H9 (cell line): ENCODE results near the gene PXDN. TPM values are rescaled to one million over a fixed set of nuclear protein-coding genes. Genes with fewer than 3 reads are reported as not detected.

Source experiments
- DNase-seq: peaks from one replicate; pipeline ENCODE4 v3.0.0-alpha.2; 2017
- H2AFZ ChIP-seq: one replicate; pipeline ENCODE4 v1.6.1; 2013; ENCODE audit warnings: mild to moderate bottlenecking, low read length, control low read depth, moderate library complexity
- H2AK5ac ChIP-seq: 2 replicates; pipeline ENCODE4 v1.6.1; 2013; ENCODE audit warnings: low read length, control low read depth, mixed read lengths; ENCODE audit not compliant: insufficient read length
- H2BK120ac ChIP-seq: one replicate; pipeline ENCODE4 v1.6.1; 2013; ENCODE audit warnings: low read depth, mild to moderate bottlenecking, low read length, control low read depth, inconsistent platforms; ENCODE audit not compliant: poor library complexity, severe bottlenecking
- H2BK12ac ChIP-seq: 2 replicates; pipeline ENCODE4 v1.6.1; 2013; ENCODE audit warnings: low read length, control low read depth, mixed read lengths, low read depth; ENCODE audit not compliant: insufficient read length
- H2BK15ac ChIP-seq: 2 replicates; pipeline ENCODE4 v1.6.1; 2013; ENCODE audit warnings: low read depth, low read length, control low read depth
- H2BK20ac ChIP-seq: one replicate; pipeline ENCODE4 v1.6.1; 2013; ENCODE audit warnings: low read depth, mild to moderate bottlenecking, low read length, control low read depth, inconsistent platforms; ENCODE audit not compliant: poor library complexity, severe bottlenecking
- H2BK5ac ChIP-seq: 2 replicates; pipeline ENCODE4 v1.6.1; 2013; ENCODE audit warnings: low read length, control low read depth, mixed read lengths; ENCODE audit not compliant: insufficient read length
- H3K14ac ChIP-seq: 2 replicates; pipeline ENCODE4 v1.6.1; 2013; ENCODE audit warnings: low read length, control low read depth; ENCODE audit not compliant: insufficient read depth
- H3K18ac ChIP-seq: 2 replicates; pipeline ENCODE4 v1.6.1; 2013; ENCODE audit warnings: low read depth, mild to moderate bottlenecking, mixed read lengths, low read length, control low read depth; ENCODE audit not compliant: insufficient read length
- H3K23ac ChIP-seq: 2 replicates; pipeline ENCODE4 v1.6.1; 2013; ENCODE audit warnings: low read length, control low read depth, mixed read lengths, low read depth; ENCODE audit not compliant: insufficient read length
- H3K23me2 ChIP-seq: 2 replicates; pipeline ENCODE4 v1.6.1; 2013; ENCODE audit warnings: low read depth, mild to moderate bottlenecking, mixed read lengths, low read length, control low read depth; ENCODE audit not compliant: insufficient read length, poor library complexity, severe bottlenecking
- H3K27ac ChIP-seq: 2 replicates; pipeline ENCODE4 v1.5.1; 2013; ENCODE audit warnings: low read length, control low read depth, mixed read lengths, low read depth; ENCODE audit not compliant: insufficient read length
- H3K27me3 ChIP-seq: 2 replicates; pipeline ENCODE4 v1.6.1; 2013; ENCODE audit warnings: low read length, control low read depth, inconsistent platforms; ENCODE audit not compliant: insufficient read depth
- H3K4ac ChIP-seq: 2 replicates; pipeline ENCODE4 v1.6.1; 2013; ENCODE audit warnings: low read depth, mild to moderate bottlenecking, control low read depth, inconsistent platforms, low read length, moderate library complexity
- H3K4me1 ChIP-seq: 2 replicates; pipeline ENCODE4 v1.6.1; 2013; ENCODE audit warnings: low read length, control low read depth, inconsistent platforms; ENCODE audit not compliant: insufficient read depth
- H3K4me2 ChIP-seq: 2 replicates; pipeline ENCODE4 v1.6.1; 2013; ENCODE audit warnings: low read length, control low read depth, mixed read lengths; ENCODE audit not compliant: insufficient read length, insufficient read depth
- H3K56ac ChIP-seq: 2 replicates; pipeline ENCODE4 v1.6.1; 2013; ENCODE audit warnings: low read depth, mild to moderate bottlenecking, mixed read lengths, low read length, control low read depth; ENCODE audit not compliant: insufficient read length
- H3K79me1 ChIP-seq: 2 replicates; pipeline ENCODE4 v1.6.1; 2013; ENCODE audit warnings: low read depth, mild to moderate bottlenecking, moderate library complexity, low read length, control low read depth, inconsistent platforms; ENCODE audit not compliant: insufficient read depth, poor library complexity, severe bottlenecking
- H3K79me2 ChIP-seq: 2 replicates; pipeline ENCODE4 v1.6.1; 2013; ENCODE audit warnings: low read length, control low read depth, inconsistent platforms; ENCODE audit not compliant: insufficient read depth
- H3K9ac ChIP-seq: 2 replicates; pipeline ENCODE4 v1.6.1; 2013; ENCODE audit warnings: low read length, control low read depth, mixed read lengths; ENCODE audit not compliant: insufficient read length; ENCODE audit errors: extremely low read depth
- H3K9me3 ChIP-seq: one replicate; pipeline ENCODE4 v1.6.1; 2013; ENCODE audit warnings: low read depth, low read length, inconsistent platforms; ENCODE audit not compliant: control insufficient read depth
- H3T11ph ChIP-seq: one replicate; pipeline ENCODE4 v1.6.1; 2013; ENCODE audit warnings: mild to moderate bottlenecking, low read length, control low read depth, inconsistent platforms
- H4K20me1 ChIP-seq: one replicate; pipeline ENCODE4 v1.6.1; 2013; ENCODE audit not compliant: control insufficient read depth, insufficient read length, insufficient read depth
- H4K5ac ChIP-seq: 2 replicates; pipeline ENCODE4 v1.6.1; 2013; ENCODE audit warnings: low read depth, mild to moderate bottlenecking, mixed read lengths, low read length, control low read depth; ENCODE audit not compliant: insufficient read length
- H4K8ac ChIP-seq: replicated peaks from 2 replicates; pipeline ENCODE4 v1.6.1; 2013; ENCODE audit warnings: low read length, control low read depth, mixed read lengths, low read depth; ENCODE audit not compliant: insufficient read length
- H4K91ac ChIP-seq: 2 replicates; pipeline ENCODE4 v1.6.1; 2013; ENCODE audit warnings: low read depth, mild to moderate bottlenecking, moderate library complexity, mixed read lengths, low read length, control low read depth; ENCODE audit not compliant: insufficient read length
- H3K27ac Mint-ChIP-seq, 3 experiments: 2 replicates in 2 of 3; 3 replicates in 1 of 3; pipeline ENCODE4 v1.8.0; 2020 to 2021; ENCODE audit warnings: mixed read lengths in 3 of 3, mild to moderate bottlenecking in 1 of 3, moderate library complexity in 1 of 3
- H3K27me3 Mint-ChIP-seq: 2 replicates; pipeline ENCODE4 v1.8.0; 2021; ENCODE audit warnings: low read depth, mild to moderate bottlenecking, moderate library complexity, mixed read lengths
- H3K36me3 Mint-ChIP-seq, 3 experiments: 2 replicates in 2 of 3; 3 replicates in 1 of 3; pipeline ENCODE4 v1.8.0; 2020 to 2021; ENCODE audit warnings: low read depth in 3 of 3, mixed read lengths in 3 of 3; ENCODE audit not compliant: insufficient read depth in 1 of 3
- H3K4me1 Mint-ChIP-seq, 2 experiments: 2 replicates each; pipeline ENCODE4 v1.8.0; 2020; ENCODE audit warnings: mixed read lengths in 2 of 2
- H3K4me3 Mint-ChIP-seq, 2 experiments: 2 replicates in 1 of 2; 3 replicates in 1 of 2; pipeline ENCODE4 v1.8.0; 2020 to 2021; ENCODE audit warnings: mild to moderate bottlenecking in 2 of 2, mixed read lengths in 2 of 2, moderate library complexity in 1 of 2
- H3K9me3 Mint-ChIP-seq, 2 experiments: 2 replicates in 1 of 2; 3 replicates in 1 of 2; pipeline ENCODE4 v1.8.0; 2020; ENCODE audit warnings: mild to moderate bottlenecking in 2 of 2, mixed read lengths in 2 of 2, moderate library complexity in 1 of 2
- CTCF ChIP-seq: fragments of 200-600 bp; sonication (generic); conservative IDR thresholded peaks from 3 replicates; pipeline ENCODE4 v1.8.0; 2021; ENCODE audit warnings: antibody characterized with exemption, mild to moderate bottlenecking
- WGBS: extraction: QIAGEN DNeasy Blood & Tissue Kit; methylation state at CpG from one replicate; pipeline ENCODE4 v1.1.7; 2013; ENCODE audit warnings: missing lambda C conversion rate, low lambda C conversion rate, mixed read lengths; ENCODE audit not compliant: insufficient read length; ENCODE audit errors: extremely low coverage; 5-methylcytosine and 5-hydroxymethylcytosine counted together
- total RNA-seq: library from RNA; stranded (reverse); gene quantifications from 2 replicates; pipeline ENCODE4 v1.2.1, GENCODE V29; 2021

The PXDN gene
- total RNA-seq, 1 experiment from 2014 or later, result 146 TPM

- Histone ChIP-seq H3T11ph (no peak overlapping the region), H3K56ac (no peak overlapping the region), H3K23me2 (no peaks in the 10 kb centered on the region), H2BK5ac (no peak overlapping the region), H2AFZ (no peak overlapping the region), H2BK20ac (no peak overlapping the region), H3K4me2 (no peak overlapping the region), H3K23ac (no peak overlapping the region), H3K9ac (no peak overlapping the region), H2BK120ac (no peak overlapping the region), H4K20me1 (peaks cover 3% of the 10 kb centered on the region), H3K4me1 (no peaks in the 10 kb centered on the region; the same call in 1 of the 2 replicates), H3K4ac (no peak overlapping the region), H2BK15ac (no peak overlapping the region), H4K5ac (no peak overlapping the region), H3K27ac (no peak overlapping the region), H2BK12ac (no peak overlapping the region), H3K18ac (no peak overlapping the region), H4K8ac (no peak overlapping the region), H3K79me2 (no peaks in the 10 kb centered on the region), H3K27me3 (no peaks in the 10 kb centered on the region), H3K79me1 (no peaks in the 10 kb centered on the region), H3K9me3 (no peaks in the 10 kb centered on the region), H3K14ac (no peak overlapping the region), H2AK5ac (no peak overlapping the region), H4K91ac (no peak overlapping the region)
- DNase-seq, result no peak
- WGBS, result no CpG with 5 or more reads among the region's 9 CpGs
- H3K27ac Mint-ChIP-seq, result no peak overlapping the region; a peak in 2 of 7 replicates
- H3K9me3 Mint-ChIP-seq, result no peaks in the 10 kb centered on the region
- H3K27me3 Mint-ChIP-seq, result no peaks in the 10 kb centered on the region
- TF ChIP-seq CTCF, result no peak
- no peak overlapping the region for H3K4me3 Mint-ChIP-seq
- H3K36me3 Mint-ChIP-seq, result peaks cover 40 to 63% (median 56%) of the 10 kb centered on the region in 3 experiments
- H3K4me1 Mint-ChIP-seq, result peaks cover 0 to 5% of the 10 kb centered on the region in 2 experiments
These were observed 92.1 kb downstream of the PXDN start for GRCh38 chr2:1652034-1652790.
